CD14-positive monocyte (primary cell): ENCODE results near the gene ANGEL2. TPM values are rescaled to one million over a fixed set of nuclear protein-coding genes. Genes with fewer than 3 reads are reported as not detected.

Experiments used
- DNase-seq, 3 donors: peaks; one replicate each; pipeline ENCODE4 v3.0.0-alpha.2; 2011 to 2022
- H2AFZ ChIP-seq: 2 replicates; pipeline ENCODE4 v1.6.0; 2012; ENCODE audit warnings: mild to moderate bottlenecking, low read depth, low read length, inconsistent platforms; ENCODE audit not compliant: insufficient read depth, poor library complexity, severe bottlenecking
- H3K27ac ChIP-seq, 2 donors: 1 replicate in 1 of 2; 2 replicates in 1 of 2; pipeline ENCODE4 v1.5.1; 2012 to 2013; ENCODE audit warnings: low read length in 2 of 2, control low read depth in 1 of 2, inconsistent platforms in 1 of 2, low read depth in 1 of 2, mild to moderate bottlenecking in 1 of 2
- H3K27me3 ChIP-seq, 2 donors: one replicate each; pipeline versions ENCODE4 v1.6.0 to v1.6.1; 2011 to 2013; ENCODE audit warnings: low read length in 2 of 2; ENCODE audit not compliant: control insufficient read depth in 2 of 2, insufficient read depth in 2 of 2
- H3K36me3 ChIP-seq, 2 donors: replicated peaks in 1 of 2; 1 replicate in 1 of 2; 2 replicates in 1 of 2; pipeline versions ENCODE4 v1.5.1 to v1.6.1; 2012 to 2013; ENCODE audit warnings: low read length in 2 of 2, control low read depth in 1 of 2, inconsistent platforms in 1 of 2, mild to moderate bottlenecking in 1 of 2; ENCODE audit not compliant: insufficient read depth in 2 of 2, control insufficient read depth in 1 of 2
- H3K4me1 ChIP-seq, 2 donors: 1 replicate in 1 of 2; 2 replicates in 1 of 2; pipeline versions ENCODE4 v1.5.1 to v1.6.1; 2012 to 2013; ENCODE audit warnings: low read length in 2 of 2, control low read depth in 1 of 2, inconsistent platforms in 1 of 2, mild to moderate bottlenecking in 1 of 2, moderate library complexity in 1 of 2; ENCODE audit not compliant: insufficient read depth in 2 of 2, control insufficient read depth in 1 of 2
- H3K4me2 ChIP-seq: replicated peaks from 2 replicates; pipeline ENCODE3; 2012; ENCODE audit warnings: low read length, moderate library complexity, mild to moderate bottlenecking; ENCODE audit not compliant: poor library complexity, severe bottlenecking; ENCODE audit errors: extremely low read depth
- H3K4me3 ChIP-seq, 3 experiments: fragments of 200-600 bp in 1 of 3; sonication (generic) in 1 of 3; replicated peaks in 1 of 3; 1 replicate in 2 of 3; 2 replicates in 1 of 3; pipeline ENCODE4 v1.5.1; 2011 to 2013; ENCODE audit warnings: low read length in 3 of 3, mild to moderate bottlenecking in 3 of 3, control low read depth in 2 of 3, low read depth in 2 of 3, inconsistent platforms in 1 of 3, moderate library complexity in 1 of 3
- H3K79me2 ChIP-seq: 2 replicates; pipeline ENCODE4 v1.6.0; 2012; ENCODE audit warnings: mild to moderate bottlenecking, control low read depth, inconsistent platforms, low read length, moderate library complexity; ENCODE audit not compliant: insufficient read depth
- H3K9ac ChIP-seq: 2 replicates; pipeline ENCODE4 v1.6.0; 2017; ENCODE audit warnings: low read length, mild to moderate bottlenecking; ENCODE audit not compliant: insufficient read depth, poor library complexity, severe bottlenecking
- H3K9me3 ChIP-seq, 2 donors: replicated peaks in 1 of 2; 1 replicate in 1 of 2; 2 replicates in 1 of 2; pipeline versions ENCODE4 v1.5.1 to v1.6.1; 2012 to 2013; ENCODE audit warnings: low read length in 2 of 2, control low read depth in 1 of 2; ENCODE audit not compliant: control insufficient read depth in 1 of 2, insufficient read depth in 1 of 2
- H4K20me1 ChIP-seq: 2 replicates; pipeline ENCODE4 v1.6.0; 2012; ENCODE audit warnings: mild to moderate bottlenecking, low read length, control low read depth, moderate library complexity; ENCODE audit not compliant: insufficient read depth
- H3K27ac Mint-ChIP-seq, 7 donors: one replicate each; pipeline ENCODE4 v1.8.0; 2020; ENCODE audit warnings: mild to moderate bottlenecking in 7 of 7, mixed read lengths in 7 of 7, moderate library complexity in 6 of 7, inconsistent platforms in 2 of 7
- H3K27me3 Mint-ChIP-seq, 3 donors: one replicate each; pipeline ENCODE4 v1.8.0; 2021 to 2022; ENCODE audit warnings: low read depth in 3 of 3, mild to moderate bottlenecking in 3 of 3, mixed read lengths in 3 of 3, moderate library complexity in 3 of 3, inconsistent platforms in 1 of 3
- H3K36me3 Mint-ChIP-seq, 2 donors: one replicate each; pipeline ENCODE4 v1.8.0; 2020; ENCODE audit warnings: mixed read lengths in 2 of 2, inconsistent platforms in 1 of 2, mild to moderate bottlenecking in 1 of 2
- H3K4me1 Mint-ChIP-seq: one replicate; pipeline ENCODE4 v1.8.0; 2020; ENCODE audit warnings: mild to moderate bottlenecking, mixed read lengths
- H3K4me3 Mint-ChIP-seq, 2 donors: one replicate each; pipeline ENCODE4 v1.8.0; 2020; ENCODE audit warnings: mild to moderate bottlenecking in 2 of 2, mixed read lengths in 2 of 2, moderate library complexity in 1 of 2
- H3K9me3 Mint-ChIP-seq, 7 donors: one replicate each; pipeline ENCODE4 v1.8.0; 2020 to 2022; ENCODE audit warnings: mixed read lengths in 7 of 7, mild to moderate bottlenecking in 6 of 7, moderate library complexity in 6 of 7, inconsistent platforms in 2 of 7
- CTCF ChIP-seq: fragments of 200-600 bp; IDR thresholded peaks from one replicate; pipeline ENCODE4 v1.8.0; 2022; ENCODE audit warnings: antibody characterized with exemption, mild to moderate bottlenecking
- WGBS: methylation state at CpG from one replicate; pipeline ENCODE4 v1.1.5; 2013; ENCODE audit warnings: missing lambda C conversion rate; ENCODE audit not compliant: insufficient coverage; 5-methylcytosine and 5-hydroxymethylcytosine counted together
- intact Hi-C, 2 donors: fragments of 100-400 bp; cut with micrococcal nuclease; formaldehyde crosslinking; loops; one replicate each; pipeline versions ENCODE4 v1.15.0 to v1.15.1; 2023
- polyA plus RNA-seq, 3 donors: library from polyadenylated mRNA; depleted of rRNA in 1 of 3; unstranded in 2 of 3; stranded (reverse) in 1 of 3; fragments of 300-500 nt in 2 of 3; fragments of >200 nt in 1 of 3; fragmentation: Illumina TruSeq in 2 of 3; gene quantifications; 1 replicate in 2 of 3; 2 replicates in 1 of 3; pipeline ENCODE4 v1.2.3, GENCODE V29; 2012 to 2021

Gene ANGEL2
- polyA plus RNA-seq, 3 donors: 17.5 to 29.0 (median 18.3) TPM

GRCh38 chr1:212977781-212978645, 37.7 kb downstream of the ANGEL2 start:
- H3K9ac ChIP-seq: no peak overlapping the region
- H3K27ac ChIP-seq: no peak overlapping the region
- TF ChIP-seq CTCF: no peak
- no peaks in the 10 kb centered on the region for H4K20me1 ChIP-seq
- Mint-ChIP-seq H3K27ac (no peak overlapping the region), H3K4me3 (no peak overlapping the region), H3K27me3 (peaks cover 1 to 5% (median 4%) of the 10 kb centered on the region in 3 donors), H3K9me3 (peaks cover 0 to 1% (median 0%) of the 10 kb centered on the region in 7 donors), H3K4me1 (no peaks in the 10 kb centered on the region), H3K36me3 (no peaks in the 10 kb centered on the region)
- no peak for DNase-seq
- H3K4me3 ChIP-seq: no peak overlapping the region
- no peak overlapping the region for H3K4me2 ChIP-seq
- 89% methylated on average over 6 of the region's 16 CpGs for WGBS
- no peaks in the 10 kb centered on the region for H3K27me3 ChIP-seq
- H3K4me1 ChIP-seq: no peaks in the 10 kb centered on the region
- H3K36me3 ChIP-seq: no peaks in the 10 kb centered on the region
- H2AFZ ChIP-seq: no peak overlapping the region
- no peaks in the 10 kb centered on the region for H3K9me3 ChIP-seq
- intact Hi-C loops: no loop called here
- H3K79me2 ChIP-seq: no peaks in the 10 kb centered on the region

GRCh38 chr1:212976586-212976985, 39.1 kb downstream of the ANGEL2 start:
- H3K9me3 ChIP-seq: no peaks in the 10 kb centered on the region
- H3K27ac ChIP-seq: no peak overlapping the region
- H3K4me2 ChIP-seq: no peak overlapping the region
- no peak overlapping the region for H2AFZ ChIP-seq
- 92% methylated on average over 4 of the region's 9 CpGs for WGBS
- H3K79me2 ChIP-seq: no peaks in the 10 kb centered on the region
- H3K4me1 ChIP-seq: no peaks in the 10 kb centered on the region
- Mint-ChIP-seq H3K4me3 (no peak overlapping the region), H3K4me1 (no peaks in the 10 kb centered on the region), H3K9me3 (peaks cover 0 to 1% (median 0%) of the 10 kb centered on the region in 7 donors), H3K36me3 (no peaks in the 10 kb centered on the region), H3K27ac (no peak overlapping the region), H3K27me3 (peaks cover 1 to 8% (median 6%) of the 10 kb centered on the region in 3 donors)
- intact Hi-C loops: no loop called here
- H3K27me3 ChIP-seq: no peaks in the 10 kb centered on the region
- no peak for DNase-seq
- no peak for TF ChIP-seq CTCF
- H3K4me3 ChIP-seq: no peak overlapping the region
- no peaks in the 10 kb centered on the region for H3K36me3 ChIP-seq
- H4K20me1 ChIP-seq: no peaks in the 10 kb centered on the region
- no peak overlapping the region for H3K9ac ChIP-seq
